H1 (cell line): ENCODE results near the gene ASB1. TPM values are rescaled to one million over a fixed set of nuclear protein-coding genes. Genes with fewer than 3 reads are reported as not detected.

Experiments used
- ASH2L ChIP-seq: fragments of 200-600, 300-600 bp; sonication (generic); IDR thresholded peaks from one replicate; pipeline ENCODE4 v1.7.1; 2017; ENCODE audit warnings: low read length
- CBX8 ChIP-seq: fragments of 300-800, 300-1000 bp; sonication (generic); IDR thresholded peaks from 2 replicates; pipeline ENCODE4 v1.7.1; 2016; ENCODE audit warnings: low read depth, low read length, borderline replicate concordance
- EGR1 ChIP-seq: IDR thresholded peaks from 2 replicates; pipeline ENCODE4 v1.6.1; 2011; ENCODE audit warnings: low read depth, low read length, borderline replicate concordance
- EP300 ChIP-seq, 2 experiments: IDR thresholded peaks; 1 replicate in 1 of 2; 2 replicates in 1 of 2; pipeline ENCODE4 v1.6.1; 2011 to 2012; ENCODE audit warnings: low read depth in 2 of 2, low read length in 2 of 2, mild to moderate bottlenecking in 2 of 2, borderline replicate concordance in 1 of 2, inconsistent platforms in 1 of 2, moderate library complexity in 1 of 2
- HDAC6 ChIP-seq: IDR thresholded peaks from one replicate; pipeline ENCODE4 v1.7.1; 2012; ENCODE audit warnings: low read depth, mild to moderate bottlenecking, inconsistent platforms, low read length, moderate library complexity
- SIN3A ChIP-seq, 2 experiments: IDR thresholded peaks in 1 of 2; conservative IDR thresholded peaks in 1 of 2; 2 replicates each; pipeline ENCODE4 v1.6.1; 2011 to 2012; ENCODE audit warnings: low read length in 2 of 2, improper control_type of control experiment in 1 of 2, low read depth in 1 of 2, mild to moderate bottlenecking in 1 of 2
- SP4 ChIP-seq: IDR thresholded peaks from 2 replicates; pipeline ENCODE4 v1.6.1; 2012; ENCODE audit warnings: low read length, inconsistent platforms
- TCF12 ChIP-seq: IDR thresholded peaks from 2 replicates; pipeline ENCODE4 v1.6.1; 2011; ENCODE audit warnings: low read depth, mild to moderate bottlenecking, low read length
- ZNF274 ChIP-seq: IDR thresholded peaks from 2 replicates; pipeline ENCODE4 v1.7.0; 2012; ENCODE audit warnings: low read length, borderline replicate concordance; ENCODE audit errors: extremely low read depth
- polyA plus RNA-seq, 7 experiments: library from polyadenylated mRNA; depleted of rRNA in 3 of 7; stranded (reverse) in 5 of 7; unstranded in 2 of 7; fragments of >200 nt in 5 of 7; fragments of 200-250 nt in 2 of 7; gene quantifications; 1 replicate in 5 of 7; 2 replicates in 1 of 7; 4 replicates in 1 of 7; pipeline versions ENCODE4 v1.2.1 to v1.2.3, GENCODE V29; 2011 to 2013; ENCODE audit warnings: missing spikeins in 2 of 7, mixed read lengths in 2 of 7
- total RNA-seq: library from RNA; stranded (reverse); fragmentation: NEBNext Ultra II Directional; extraction: Animal tissue kit (Norgen Biotek cat#: 25700); gene quantifications from 2 replicates; pipeline ENCODE4 v1.2.1, GENCODE V29; 2021
- TF ChIP-seq, protein P1 (sequence below): fragments of 300-600 bp; sonication (generic); IDR thresholded peaks from 2 replicates; pipeline ENCODE4 v1.7.1; 2012; ENCODE audit warnings: low read length, moderate library complexity, mild to moderate bottlenecking, inconsistent platforms; ENCODE audit not compliant: insufficient replicate concordance
- TF ChIP-seq, protein P2 (sequence below): IDR thresholded peaks from 2 replicates; pipeline ENCODE4 v1.6.1; 2011; ENCODE audit warnings: low read depth, mild to moderate bottlenecking, low read length; ENCODE audit not compliant: insufficient read depth

ASB1 gene
- total and polyA plus RNA-seq, 2 of the 8 experiments (the other 6 are each of a cell fraction or from before 2014, with no cell fraction given): 24.1 to 36.0 TPM

DNA sequence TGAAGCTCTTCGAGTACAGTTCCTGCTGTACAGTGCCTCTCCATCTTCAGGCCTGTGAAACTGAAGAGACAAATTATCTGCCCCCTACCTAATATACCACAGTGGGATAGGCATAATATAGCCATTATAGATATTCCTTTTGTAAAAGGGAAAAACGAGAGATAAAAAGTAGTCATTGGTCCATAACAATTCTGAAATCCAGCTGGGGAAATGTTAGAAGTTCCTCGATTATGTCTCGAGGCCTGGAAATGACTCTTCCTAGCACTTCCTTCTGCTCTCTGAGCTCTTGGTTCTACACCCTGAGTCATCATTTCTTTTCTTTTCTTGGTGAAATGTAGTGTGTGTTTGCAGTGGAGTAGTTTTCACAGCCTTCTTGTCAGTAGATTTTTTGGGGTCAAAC, 51.5 kb downstream of the ASB1 start (continued):
- TF ChIP-seq, protein P1, sequence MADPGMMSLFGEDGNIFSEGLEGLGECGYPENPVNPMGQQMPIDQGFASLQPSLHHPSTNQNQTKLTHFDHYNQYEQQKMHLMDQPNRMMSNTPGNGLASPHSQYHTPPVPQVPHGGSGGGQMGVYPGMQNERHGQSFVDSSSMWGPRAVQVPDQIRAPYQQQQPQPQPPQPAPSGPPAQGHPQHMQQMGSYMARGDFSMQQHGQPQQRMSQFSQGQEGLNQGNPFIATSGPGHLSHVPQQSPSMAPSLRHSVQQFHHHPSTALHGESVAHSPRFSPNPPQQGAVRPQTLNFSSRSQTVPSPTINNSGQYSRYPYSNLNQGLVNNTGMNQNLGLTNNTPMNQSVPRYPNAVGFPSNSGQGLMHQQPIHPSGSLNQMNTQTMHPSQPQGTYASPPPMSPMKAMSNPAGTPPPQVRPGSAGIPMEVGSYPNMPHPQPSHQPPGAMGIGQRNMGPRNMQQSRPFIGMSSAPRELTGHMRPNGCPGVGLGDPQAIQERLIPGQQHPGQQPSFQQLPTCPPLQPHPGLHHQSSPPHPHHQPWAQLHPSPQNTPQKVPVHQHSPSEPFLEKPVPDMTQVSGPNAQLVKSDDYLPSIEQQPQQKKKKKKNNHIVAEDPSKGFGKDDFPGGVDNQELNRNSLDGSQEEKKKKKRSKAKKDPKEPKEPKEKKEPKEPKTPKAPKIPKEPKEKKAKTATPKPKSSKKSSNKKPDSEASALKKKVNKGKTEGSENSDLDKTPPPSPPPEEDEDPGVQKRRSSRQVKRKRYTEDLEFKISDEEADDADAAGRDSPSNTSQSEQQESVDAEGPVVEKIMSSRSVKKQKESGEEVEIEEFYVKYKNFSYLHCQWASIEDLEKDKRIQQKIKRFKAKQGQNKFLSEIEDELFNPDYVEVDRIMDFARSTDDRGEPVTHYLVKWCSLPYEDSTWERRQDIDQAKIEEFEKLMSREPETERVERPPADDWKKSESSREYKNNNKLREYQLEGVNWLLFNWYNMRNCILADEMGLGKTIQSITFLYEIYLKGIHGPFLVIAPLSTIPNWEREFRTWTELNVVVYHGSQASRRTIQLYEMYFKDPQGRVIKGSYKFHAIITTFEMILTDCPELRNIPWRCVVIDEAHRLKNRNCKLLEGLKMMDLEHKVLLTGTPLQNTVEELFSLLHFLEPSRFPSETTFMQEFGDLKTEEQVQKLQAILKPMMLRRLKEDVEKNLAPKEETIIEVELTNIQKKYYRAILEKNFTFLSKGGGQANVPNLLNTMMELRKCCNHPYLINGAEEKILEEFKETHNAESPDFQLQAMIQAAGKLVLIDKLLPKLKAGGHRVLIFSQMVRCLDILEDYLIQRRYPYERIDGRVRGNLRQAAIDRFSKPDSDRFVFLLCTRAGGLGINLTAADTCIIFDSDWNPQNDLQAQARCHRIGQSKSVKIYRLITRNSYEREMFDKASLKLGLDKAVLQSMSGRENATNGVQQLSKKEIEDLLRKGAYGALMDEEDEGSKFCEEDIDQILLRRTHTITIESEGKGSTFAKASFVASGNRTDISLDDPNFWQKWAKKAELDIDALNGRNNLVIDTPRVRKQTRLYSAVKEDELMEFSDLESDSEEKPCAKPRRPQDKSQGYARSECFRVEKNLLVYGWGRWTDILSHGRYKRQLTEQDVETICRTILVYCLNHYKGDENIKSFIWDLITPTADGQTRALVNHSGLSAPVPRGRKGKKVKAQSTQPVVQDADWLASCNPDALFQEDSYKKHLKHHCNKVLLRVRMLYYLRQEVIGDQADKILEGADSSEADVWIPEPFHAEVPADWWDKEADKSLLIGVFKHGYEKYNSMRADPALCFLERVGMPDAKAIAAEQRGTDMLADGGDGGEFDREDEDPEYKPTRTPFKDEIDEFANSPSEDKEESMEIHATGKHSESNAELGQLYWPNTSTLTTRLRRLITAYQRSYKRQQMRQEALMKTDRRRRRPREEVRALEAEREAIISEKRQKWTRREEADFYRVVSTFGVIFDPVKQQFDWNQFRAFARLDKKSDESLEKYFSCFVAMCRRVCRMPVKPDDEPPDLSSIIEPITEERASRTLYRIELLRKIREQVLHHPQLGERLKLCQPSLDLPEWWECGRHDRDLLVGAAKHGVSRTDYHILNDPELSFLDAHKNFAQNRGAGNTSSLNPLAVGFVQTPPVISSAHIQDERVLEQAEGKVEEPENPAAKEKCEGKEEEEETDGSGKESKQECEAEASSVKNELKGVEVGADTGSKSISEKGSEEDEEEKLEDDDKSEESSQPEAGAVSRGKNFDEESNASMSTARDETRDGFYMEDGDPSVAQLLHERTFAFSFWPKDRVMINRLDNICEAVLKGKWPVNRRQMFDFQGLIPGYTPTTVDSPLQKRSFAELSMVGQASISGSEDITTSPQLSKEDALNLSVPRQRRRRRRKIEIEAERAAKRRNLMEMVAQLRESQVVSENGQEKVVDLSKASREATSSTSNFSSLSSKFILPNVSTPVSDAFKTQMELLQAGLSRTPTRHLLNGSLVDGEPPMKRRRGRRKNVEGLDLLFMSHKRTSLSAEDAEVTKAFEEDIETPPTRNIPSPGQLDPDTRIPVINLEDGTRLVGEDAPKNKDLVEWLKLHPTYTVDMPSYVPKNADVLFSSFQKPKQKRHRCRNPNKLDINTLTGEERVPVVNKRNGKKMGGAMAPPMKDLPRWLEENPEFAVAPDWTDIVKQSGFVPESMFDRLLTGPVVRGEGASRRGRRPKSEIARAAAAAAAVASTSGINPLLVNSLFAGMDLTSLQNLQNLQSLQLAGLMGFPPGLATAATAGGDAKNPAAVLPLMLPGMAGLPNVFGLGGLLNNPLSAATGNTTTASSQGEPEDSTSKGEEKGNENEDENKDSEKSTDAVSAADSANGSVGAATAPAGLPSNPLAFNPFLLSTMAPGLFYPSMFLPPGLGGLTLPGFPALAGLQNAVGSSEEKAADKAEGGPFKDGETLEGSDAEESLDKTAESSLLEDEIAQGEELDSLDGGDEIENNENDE: no peak
- TF ChIP-seq EP300 (IDR thresholded peaks at IDR 0.05; ENCODE audit: borderline replicate concordance in 1 of 2, low read depth in 2 of 2, low read length in 2 of 2) (no peak), EGR1 (no peak), TCF12 (no peak), CBX8 (no peak), ZNF274 (no peak), SP4 (no peak), ASH2L (no peak), SIN3A (conservative IDR thresholded peaks at IDR 0.05 in 1 of 2, IDR thresholded peaks at IDR 0.05 in 1 of 2; ENCODE audit: low read depth in 1 of 2, low read length in 2 of 2) (no peak), HDAC6 (no peak)
- TF ChIP-seq, protein P2, sequence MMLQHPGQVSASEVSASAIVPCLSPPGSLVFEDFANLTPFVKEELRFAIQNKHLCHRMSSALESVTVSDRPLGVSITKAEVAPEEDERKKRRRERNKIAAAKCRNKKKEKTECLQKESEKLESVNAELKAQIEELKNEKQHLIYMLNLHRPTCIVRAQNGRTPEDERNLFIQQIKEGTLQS: no peak
